GM23338 (cell line): ENCODE data around the gene SLC39A11.

Experiments
- CREB1 ChIP-seq: fragments of 250-450 bp; sonication (Bioruptor Pico); IDR thresholded peaks from 2 replicates; pipeline ENCODE4 v1.5.0; 2020; ENCODE audit warnings: low read depth, mild to moderate bottlenecking, moderate library complexity
- CTCF ChIP-seq, 2 experiments: fragments of 200-600 bp in 1 of 2; sonication (generic) in 1 of 2; conservative IDR thresholded peaks; 2 replicates each; pipeline versions ENCODE4 v1.5.1 to v1.6.1; 2016 to 2017; ENCODE audit warnings: antibody characterized with exemption in 2 of 2, low read depth in 2 of 2, mild to moderate bottlenecking in 2 of 2, moderate library complexity in 1 of 2
- ETS1 ChIP-seq: IDR thresholded peaks from 2 replicates; pipeline ENCODE4 v1.6.1; 2016; ENCODE audit warnings: antibody characterized with exemption
- EZH2 ChIP-seq: fragments of 200-600 bp; sonication (generic); IDR thresholded peaks from one replicate; pipeline ENCODE4 v1.8.0; 2017; ENCODE audit warnings: antibody characterized with exemption, mild to moderate bottlenecking, low read depth; ENCODE audit not compliant: unreplicated experiment
- EZH2phosphoT487 ChIP-seq: fragments of 200-600 bp; sonication (generic); IDR thresholded peaks from one replicate; pipeline ENCODE4 v1.8.1; 2018; ENCODE audit warnings: antibody characterized with exemption; ENCODE audit not compliant: unreplicated experiment
- JUNB ChIP-seq: IDR thresholded peaks from one replicate; pipeline ENCODE4 v1.6.1; 2016; ENCODE audit warnings: antibody characterized with exemption; ENCODE audit not compliant: unreplicated experiment
- NANOG ChIP-seq: IDR thresholded peaks from 2 replicates; pipeline ENCODE4 v1.6.1; 2016; ENCODE audit warnings: antibody characterized with exemption, borderline replicate concordance
- POLR2AphosphoS5 ChIP-seq: IDR thresholded peaks from 2 replicates; pipeline ENCODE4 v1.6.1; 2016; ENCODE audit warnings: antibody characterized with exemption, low read depth
- REST ChIP-seq: IDR thresholded peaks from one replicate; pipeline ENCODE4 v1.6.1; 2018; ENCODE audit warnings: antibody characterized with exemption; ENCODE audit not compliant: unreplicated experiment
- STAT1 ChIP-seq: IDR thresholded peaks from one replicate; pipeline ENCODE4 v1.6.1; 2016; ENCODE audit warnings: antibody characterized with exemption; ENCODE audit not compliant: unreplicated experiment
- ZNF462 ChIP-seq: fragments of 250-450 bp; sonication (Bioruptor Pico); IDR thresholded peaks from 2 replicates; pipeline ENCODE4 v1.5.0; 2020; ENCODE audit warnings: mild to moderate bottlenecking, moderate library complexity

GRCh38 chr17:73140566-73140965, 48.1 kb upstream of the SLC39A11 start:
- TF ChIP-seq CTCF (conservative IDR thresholded peaks at IDR 0.05; ENCODE audit: low read depth in 2 of 2): no peak
- TF ChIP-seq EZH2phosphoT487: no peak
- no peak for TF ChIP-seq POLR2AphosphoS5
- no peak for TF ChIP-seq EZH2
- no peak for TF ChIP-seq REST
- no peak for TF ChIP-seq JUNB
- TF ChIP-seq ZNF462 (CRISPR knock-in tag): no peak
- TF ChIP-seq CREB1: no peak
- no peak for TF ChIP-seq ETS1
- no peak for TF ChIP-seq STAT1
- TF ChIP-seq NANOG: no peak
